ENCODE measurements around the gene BAZ2B. TPM values are rescaled to one million over a fixed set of nuclear protein-coding genes. Genes with fewer than 3 reads are reported as not detected.
"Not testable (repeated sequence)": the region's sequence is repeated elsewhere in the genome, so short reads cannot be mapped to it uniquely, and the experiment has no call there.

BAZ2B gene
- total RNA-seq, 2 experiments from 2014 or later: 17.9 to 18.5 TPM

DNA sequence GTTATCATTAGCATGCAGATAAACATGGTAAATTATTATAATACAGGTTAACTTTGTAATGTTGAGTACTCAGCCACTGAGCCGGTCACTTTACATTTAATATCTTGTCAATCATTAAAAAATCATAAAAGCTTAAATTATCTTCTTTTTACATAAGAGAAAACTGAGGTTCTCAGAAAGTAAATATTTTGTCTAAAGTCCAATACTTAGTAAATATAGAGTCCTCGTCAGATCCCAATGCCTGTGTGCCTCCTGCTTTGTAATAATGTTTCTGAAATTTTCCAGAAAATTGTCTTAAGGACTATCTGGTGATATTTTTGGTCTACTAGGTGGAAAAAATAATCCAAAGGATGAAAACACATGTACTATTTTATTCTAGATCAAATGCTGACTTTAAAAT, 213.6 kb downstream of the BAZ2B start:
- peaks cover 13% of the 10 kb centered on the region for H3K36me3 ChIP-seq (ENCODE audit: insufficient read depth, low read length)
- Mint-ChIP-seq H3K4me3 (no peak overlapping the region), H3K27me3 (no peaks in the 10 kb centered on the region), H3K27ac (no peak overlapping the region), H3K4me1 (ENCODE audit: low read depth) (no peaks in the 10 kb centered on the region), H3K9me3 (no peaks in the 10 kb centered on the region), H3K36me3 (ENCODE audit: low read depth) (peaks cover 37% of the 10 kb centered on the region)
- ATAC-seq (ENCODE audit: poor library complexity) (no peak), DNase-seq (no peak)
- H3K4me1 ChIP-seq (ENCODE audit: insufficient read depth, low read length): no peaks in the 10 kb centered on the region
- no peaks in the 10 kb centered on the region for H3K9me3 ChIP-seq (ENCODE audit: control insufficient read depth in 1 of 2, insufficient read depth in 1 of 2, low read length in 2 of 2)
- no peaks in the 10 kb centered on the region for H3K27me3 ChIP-seq (ENCODE audit: control insufficient read depth in 1 of 2, insufficient read depth in 2 of 2, low read length in 2 of 2)
- intact Hi-C loops (cut with DNase I, micrococcal nuclease): no loop called here
- POLR2A ChIA-PET: no interaction called here
- no peak overlapping the region for H3K27ac ChIP-seq (ENCODE audit: low read depth in 1 of 2, low read length in 2 of 2)
- CTCF ChIA-PET: no interaction called here
- no peak overlapping the region for H3K4me3 ChIP-seq (ENCODE audit: low read length)
- TF ChIP-seq, protein P1, sequence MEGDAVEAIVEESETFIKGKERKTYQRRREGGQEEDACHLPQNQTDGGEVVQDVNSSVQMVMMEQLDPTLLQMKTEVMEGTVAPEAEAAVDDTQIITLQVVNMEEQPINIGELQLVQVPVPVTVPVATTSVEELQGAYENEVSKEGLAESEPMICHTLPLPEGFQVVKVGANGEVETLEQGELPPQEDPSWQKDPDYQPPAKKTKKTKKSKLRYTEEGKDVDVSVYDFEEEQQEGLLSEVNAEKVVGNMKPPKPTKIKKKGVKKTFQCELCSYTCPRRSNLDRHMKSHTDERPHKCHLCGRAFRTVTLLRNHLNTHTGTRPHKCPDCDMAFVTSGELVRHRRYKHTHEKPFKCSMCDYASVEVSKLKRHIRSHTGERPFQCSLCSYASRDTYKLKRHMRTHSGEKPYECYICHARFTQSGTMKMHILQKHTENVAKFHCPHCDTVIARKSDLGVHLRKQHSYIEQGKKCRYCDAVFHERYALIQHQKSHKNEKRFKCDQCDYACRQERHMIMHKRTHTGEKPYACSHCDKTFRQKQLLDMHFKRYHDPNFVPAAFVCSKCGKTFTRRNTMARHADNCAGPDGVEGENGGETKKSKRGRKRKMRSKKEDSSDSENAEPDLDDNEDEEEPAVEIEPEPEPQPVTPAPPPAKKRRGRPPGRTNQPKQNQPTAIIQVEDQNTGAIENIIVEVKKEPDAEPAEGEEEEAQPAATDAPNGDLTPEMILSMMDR (IDR thresholded peaks at IDR 0.05): no peak

DNA sequence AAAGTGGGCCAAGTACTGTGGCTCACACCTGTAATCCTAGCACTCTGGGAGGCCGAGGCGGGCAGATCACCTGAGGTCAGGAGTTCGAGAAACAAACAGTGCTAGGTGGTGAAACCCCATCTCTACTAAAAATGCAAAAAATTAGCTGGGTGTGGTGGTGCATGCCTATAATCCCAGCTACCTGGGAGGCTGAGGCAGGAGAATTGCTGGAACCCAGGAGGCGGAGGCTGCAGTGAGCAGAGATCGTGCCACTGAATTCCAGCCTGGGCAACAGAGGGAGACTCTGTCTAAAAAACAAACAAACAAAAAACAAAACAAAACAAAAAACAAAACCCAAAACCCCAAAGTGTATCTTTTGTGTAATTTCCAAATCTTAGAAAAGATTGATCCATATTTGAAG, 214.2 kb downstream of the BAZ2B start:
- POLR2A ChIA-PET; ATAC-seq (ENCODE audit: poor library complexity): not testable (repeated sequence)
- H3K36me3 ChIP-seq (ENCODE audit: insufficient read depth, low read length): peaks cover 13% of the 10 kb centered on the region

DNA sequence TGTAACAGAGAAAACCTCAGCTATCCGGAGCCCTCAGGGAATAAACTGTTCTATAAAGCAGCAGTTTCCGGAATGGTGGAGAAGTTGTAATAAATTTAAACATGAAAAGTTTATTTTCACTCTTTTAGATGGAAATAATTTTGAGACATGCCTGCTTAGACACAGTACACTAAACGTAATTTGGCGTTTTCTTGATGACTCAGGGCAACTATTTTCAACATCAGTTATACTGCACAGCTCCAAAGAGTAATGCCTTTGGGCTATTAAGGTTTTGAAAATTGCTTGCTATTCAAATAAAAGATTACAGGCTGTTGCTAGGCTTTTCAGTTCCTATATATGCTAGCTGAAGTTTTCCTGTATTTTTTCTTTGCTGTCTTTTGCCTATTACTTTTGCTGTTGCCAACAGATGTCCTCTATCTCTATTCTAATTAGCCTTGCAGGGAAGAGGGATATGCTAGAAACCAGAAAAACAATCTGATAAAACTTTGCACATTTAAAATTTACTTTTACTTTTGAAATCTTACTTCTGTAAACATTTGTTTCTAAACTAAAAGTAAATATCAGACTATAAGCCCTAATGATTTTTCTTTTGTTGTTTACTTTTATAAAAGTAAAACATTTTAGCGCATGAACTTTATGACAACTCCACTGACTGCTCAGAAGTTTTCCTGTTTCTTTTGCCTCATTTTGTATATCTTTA, 216.5 kb downstream of the BAZ2B start:
- intact Hi-C loops (cut with DNase I, micrococcal nuclease): no loop called here
- TF ChIP-seq, protein P1 (IDR thresholded peaks at IDR 0.05): no peak
- Mint-ChIP-seq H3K4me3 (no peak overlapping the region), H3K36me3 (ENCODE audit: low read depth) (peaks cover 29% of the 10 kb centered on the region), H3K4me1 (ENCODE audit: low read depth) (no peaks in the 10 kb centered on the region), H3K9me3 (no peaks in the 10 kb centered on the region), H3K27me3 (no peaks in the 10 kb centered on the region), H3K27ac (no peak overlapping the region)
- Histone ChIP-seq H3K9me3 (ENCODE audit: control insufficient read depth in 1 of 2, insufficient read depth in 1 of 2, low read length in 2 of 2) (no peaks in the 10 kb centered on the region), H3K27me3 (ENCODE audit: control insufficient read depth in 1 of 2, insufficient read depth in 2 of 2, low read length in 2 of 2) (no peaks in the 10 kb centered on the region), H3K4me1 (ENCODE audit: insufficient read depth, low read length) (no peaks in the 10 kb centered on the region), H3K36me3 (ENCODE audit: insufficient read depth, low read length) (peaks cover 7% of the 10 kb centered on the region), H3K4me3 (ENCODE audit: low read length) (no peak overlapping the region), H3K27ac (ENCODE audit: low read depth in 1 of 2, low read length in 2 of 2) (no peak overlapping the region)
- CTCF ChIA-PET: interaction anchor here (0.7 kb wide), 1 partner anchor 1778 kb away, joined by 3 read pairs; no protein-coding TSS in a partner anchor
- POLR2A ChIA-PET: no interaction called here
- ATAC-seq (ENCODE audit: poor library complexity): no peak
- DNase-seq: no peak

More for the DNA sequence above, 214.2 kb downstream of the BAZ2B start:
- CTCF ChIA-PET; H3K4me1 Mint-ChIP-seq (ENCODE audit: low read depth); H3K4me3 Mint-ChIP-seq; intact Hi-C loops (cut with DNase I, micrococcal nuclease); H3K4me3 ChIP-seq (ENCODE audit: low read length); H3K27ac ChIP-seq (ENCODE audit: low read depth in 1 of 2, low read length in 2 of 2); H3K9me3 ChIP-seq (ENCODE audit: control insufficient read depth in 1 of 2, insufficient read depth in 1 of 2, low read length in 2 of 2); DNase-seq; H3K4me1 ChIP-seq (ENCODE audit: insufficient read depth, low read length); H3K27me3 ChIP-seq (ENCODE audit: control insufficient read depth in 1 of 2, insufficient read depth in 2 of 2, low read length in 2 of 2); H3K9me3 Mint-ChIP-seq; H3K27me3 Mint-ChIP-seq; H3K27ac Mint-ChIP-seq: not testable (repeated sequence)
- peaks cover 32% of the 10 kb centered on the region for H3K36me3 Mint-ChIP-seq (ENCODE audit: low read depth)

DNA sequence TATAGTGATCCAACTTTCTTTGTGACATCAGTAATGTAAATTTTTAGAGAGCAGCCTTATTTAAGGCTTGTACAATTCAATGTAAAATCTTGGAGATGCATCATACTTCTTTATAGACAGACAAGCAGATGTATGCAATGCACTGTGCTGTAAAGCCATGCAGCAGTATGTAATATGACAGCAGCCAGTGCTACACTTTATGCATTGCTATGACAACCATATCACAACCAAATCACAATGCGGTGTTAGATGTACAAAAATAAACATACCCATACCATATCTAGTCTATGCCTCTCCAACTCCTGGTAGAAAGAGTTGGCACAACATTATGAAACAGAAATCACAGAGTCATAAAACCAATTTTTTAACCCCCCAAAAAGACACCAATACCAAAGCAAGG, 219.5 kb downstream of the BAZ2B start:
- no peak for ATAC-seq (ENCODE audit: poor library complexity)
- POLR2A ChIA-PET: no interaction called here

More for the DNA sequence above, 219.5 kb downstream of the BAZ2B start:
- Mint-ChIP-seq H3K27ac (no peak overlapping the region), H3K27me3 (no peaks in the 10 kb centered on the region), H3K36me3 (ENCODE audit: low read depth) (peaks cover 39% of the 10 kb centered on the region), H3K4me3 (no peak overlapping the region), H3K4me1 (ENCODE audit: low read depth) (no peaks in the 10 kb centered on the region), H3K9me3 (no peaks in the 10 kb centered on the region)
- Histone ChIP-seq H3K27me3 (ENCODE audit: control insufficient read depth in 1 of 2, insufficient read depth in 2 of 2, low read length in 2 of 2) (no peaks in the 10 kb centered on the region), H3K27ac (ENCODE audit: low read depth in 1 of 2, low read length in 2 of 2) (no peak overlapping the region), H3K9me3 (ENCODE audit: control insufficient read depth in 1 of 2, insufficient read depth in 1 of 2, low read length in 2 of 2) (no peaks in the 10 kb centered on the region), H3K36me3 (ENCODE audit: insufficient read depth, low read length) (no peaks in the 10 kb centered on the region), H3K4me1 (ENCODE audit: insufficient read depth, low read length) (no peaks in the 10 kb centered on the region), H3K4me3 (ENCODE audit: low read length) (no peak overlapping the region)
- TF ChIP-seq, protein P1 (IDR thresholded peaks at IDR 0.05): no peak
- CTCF ChIA-PET: no interaction called here
- intact Hi-C loops (cut with DNase I, micrococcal nuclease): no loop called here
- no peak for DNase-seq
